ENCODE results near the gene L3MBTL1.
"Not testable (repeated sequence)": the region's sequence is repeated elsewhere in the genome, so short reads cannot be mapped to it uniquely, and the experiment has no call there.

The L3MBTL1 gene

GRCh38 chr20:43507150-43508080, at the start of gene L3MBTL1:
L3MBTL1 (plus strand) TSS chr20:43507697; CDS start chr20:43513504, 5,807 bp downstream.
- no peak for DNase-seq

- no peak for DNase-seq
Measured at GRCh38 chr20:43458422-43458924, 49.0 kb upstream of the L3MBTL1 start.

GRCh38 chr20:43459022-43459942, 48.2 kb upstream of the L3MBTL1 start:
- DNase-seq = no peak

- DNase-seq = no peak
Measured at GRCh38 chr20:43460172-43460829, 47.2 kb upstream of the L3MBTL1 start.

- DNase-seq = no peak
Measured at GRCh38 chr20:43460830-43461200, 46.7 kb upstream of the L3MBTL1 start.

GRCh38 chr20:43461894-43462659, 45.4 kb upstream of the L3MBTL1 start:
- no peak for DNase-seq

- no peak for DNase-seq
Measured at GRCh38 chr20:43462660-43463526, 44.6 kb upstream of the L3MBTL1 start.

- no peak for DNase-seq
Measured at GRCh38 chr20:43463527-43464218, 43.8 kb upstream of the L3MBTL1 start.

GRCh38 chr20:43464219-43464790, 43.2 kb upstream of the L3MBTL1 start:
- no peak for DNase-seq

GRCh38 chr20:43465625-43465943, 41.9 kb upstream of the L3MBTL1 start:
- DNase-seq = no peak

- DNase-seq = no peak
Measured at GRCh38 chr20:43467589-43467988, 39.9 kb upstream of the L3MBTL1 start.

GRCh38 chr20:43472671-43473380, 34.7 kb upstream of the L3MBTL1 start:
- DNase-seq = no peak

GRCh38 chr20:43473381-43473704, 34.2 kb upstream of the L3MBTL1 start:
- no peak for DNase-seq

GRCh38 chr20:43477193-43477592, 30.3 kb upstream of the L3MBTL1 start:
- DNase-seq = no peak

GRCh38 chr20:43477619-43478018, 29.9 kb upstream of the L3MBTL1 start:
- DNase-seq = no peak

GRCh38 chr20:43490038-43490437, 17.5 kb upstream of the L3MBTL1 start:
- DNase-seq = no peak

- no peak for DNase-seq
Measured at GRCh38 chr20:43492101-43492500, 15.4 kb upstream of the L3MBTL1 start.

- no peak for DNase-seq
Measured at GRCh38 chr20:43495388-43495787, 12.1 kb upstream of the L3MBTL1 start.

- not testable (repeated sequence) for DNase-seq
Measured at GRCh38 chr20:43502021-43502420, 5.5 kb upstream of the L3MBTL1 start.

- no peak for DNase-seq
Measured at GRCh38 chr20:43506238-43506637, 1.3 kb upstream of the L3MBTL1 start.
